Inflammatory macrophage treated with lipopolysaccharide for 1 hour (primary cell): ENCODE measurements around the gene KLHL5.

Experiments used
- DNase-seq, 2 donors: peaks; one replicate each; pipeline ENCODE4 v3.0.0-alpha.2; 2020 to 2022

Gene KLHL5

DNA sequence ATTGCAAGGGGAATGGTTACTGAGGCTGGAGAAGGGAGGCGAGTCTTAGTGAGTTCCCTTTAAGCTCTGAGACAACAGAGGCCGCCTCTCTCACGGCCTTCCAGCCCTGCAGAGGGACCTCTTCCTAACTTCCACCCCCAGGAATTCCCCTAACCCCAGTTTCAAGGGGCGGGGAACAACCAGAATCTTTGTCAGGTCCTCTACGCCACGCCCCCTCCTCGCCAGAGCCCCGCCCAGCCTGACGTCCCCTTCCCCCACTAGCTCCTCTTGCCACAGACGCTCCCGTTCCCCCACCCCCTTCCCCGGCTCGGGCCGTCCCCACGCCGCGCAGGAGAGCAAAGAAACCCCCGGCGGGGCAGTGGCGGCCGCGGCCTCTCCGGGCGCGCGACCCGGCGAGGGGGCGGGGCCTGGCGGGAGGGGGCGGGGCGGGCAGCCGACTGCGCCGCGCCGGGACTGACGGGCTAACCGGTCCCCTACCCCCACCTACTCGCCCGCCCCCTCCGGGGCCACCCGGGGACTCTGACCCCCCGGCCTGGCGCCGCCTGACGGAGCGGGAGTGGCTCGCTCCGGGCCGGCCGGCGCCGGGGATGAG lies 17.6 kb upstream of the KLHL5 start:
- peak; percentile 98 for DNase-seq

DNA sequence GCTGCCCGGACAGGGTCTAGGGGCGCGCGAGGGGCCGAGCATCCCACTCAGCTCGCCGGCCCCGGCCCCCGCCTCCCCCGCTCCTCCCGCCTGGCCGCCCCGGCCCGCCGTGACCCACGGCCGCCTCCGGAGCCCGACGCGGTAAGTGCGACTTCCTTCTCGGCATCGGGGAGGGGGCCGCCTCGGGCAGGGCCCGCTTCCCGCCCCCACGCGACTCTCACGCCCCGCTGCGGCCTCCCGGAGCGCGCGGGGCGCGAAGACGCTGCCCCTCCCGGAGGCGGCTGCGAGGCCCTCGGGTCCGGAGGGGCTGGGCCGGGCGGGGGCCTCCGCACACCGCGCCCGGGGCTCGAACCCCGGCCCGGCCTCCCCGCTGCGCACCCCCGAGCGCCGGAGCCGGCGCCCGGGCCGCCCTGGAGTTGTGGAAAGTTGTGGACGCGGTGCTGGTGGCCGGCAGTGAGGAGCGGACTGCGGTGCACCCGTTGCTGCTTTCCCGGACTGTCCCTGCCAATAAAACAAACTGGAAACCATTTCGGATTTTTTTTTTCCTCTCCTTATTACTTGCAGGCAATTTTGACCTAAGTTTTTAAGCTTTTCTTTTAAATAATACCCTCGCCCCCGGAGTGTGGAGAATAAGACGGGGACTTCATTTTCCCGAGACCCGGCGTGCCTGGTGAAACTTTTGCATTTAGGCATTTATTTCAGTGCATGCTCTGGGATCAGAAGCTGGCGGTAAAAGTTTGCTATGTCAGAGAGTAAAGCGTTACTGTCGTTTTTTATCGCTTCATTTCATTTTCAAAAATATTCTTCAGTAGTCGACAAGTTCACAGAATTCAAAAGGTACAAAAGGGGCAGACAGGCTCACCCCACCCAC lies 16.8 kb upstream of the KLHL5 start:
- DNase-seq = peak; percentile 31 to 55

DNA sequence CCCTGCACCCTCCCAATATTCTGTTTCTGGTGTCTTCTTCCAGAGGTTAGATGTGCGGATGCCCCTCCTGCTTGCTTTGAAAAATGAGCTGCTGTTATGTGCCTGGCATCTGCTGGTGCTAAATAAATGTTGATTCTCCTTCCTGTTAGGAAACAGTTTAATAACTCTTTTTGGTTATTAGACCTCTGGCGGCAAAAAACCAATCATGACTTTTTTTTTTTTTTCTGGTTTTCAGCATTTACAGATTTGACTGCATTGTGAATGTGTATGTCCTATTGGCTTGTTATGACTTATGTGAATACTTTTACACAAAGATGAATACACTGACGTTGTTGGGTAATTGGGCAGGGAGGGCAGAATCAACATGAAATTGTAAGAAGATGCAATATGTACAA lies 16.2 kb upstream of the KLHL5 start:
- DNase-seq = peak; percentile 30 to 32

DNA sequence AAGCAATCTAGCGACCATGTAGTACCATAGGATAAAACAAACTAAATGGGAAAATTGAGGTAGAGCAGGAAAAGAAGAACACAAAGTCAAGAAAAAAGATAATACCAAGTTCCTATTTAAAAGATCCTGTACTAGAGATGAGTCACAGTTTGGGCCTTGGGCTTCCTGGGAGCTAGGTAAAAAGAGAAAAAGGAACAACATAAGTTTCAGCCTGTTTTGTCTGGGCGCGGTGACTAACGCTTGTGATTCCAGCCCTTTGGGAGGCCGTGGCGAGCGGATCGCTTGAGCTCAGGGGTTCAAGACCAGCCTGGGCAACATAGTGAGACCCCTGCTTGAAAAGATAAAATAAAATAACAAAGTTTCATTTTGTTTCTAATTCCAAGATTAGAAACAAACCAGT lies 15.8 kb upstream of the KLHL5 start:
- peak; percentile 67 to 79 for DNase-seq

DNA sequence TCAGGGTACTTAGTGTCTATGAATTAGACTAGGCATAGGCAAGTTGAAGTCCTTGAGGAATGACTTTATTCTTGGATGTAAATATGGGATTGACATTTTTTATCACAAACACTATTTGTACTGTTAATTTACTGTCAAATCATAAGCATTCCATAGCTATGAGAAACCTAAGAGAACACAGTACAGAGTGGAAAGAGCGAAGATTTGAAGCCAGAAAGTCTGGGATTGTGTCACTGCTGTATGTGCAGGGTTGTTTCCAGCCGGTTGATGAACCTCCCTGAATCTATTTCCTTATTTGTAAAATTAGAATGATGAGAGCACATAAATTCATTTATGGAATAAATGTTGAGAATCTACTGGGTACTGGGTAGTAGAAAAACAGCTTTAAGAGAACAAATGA lies 14.4 kb upstream of the KLHL5 start:
- DNase-seq = no peak

DNA sequence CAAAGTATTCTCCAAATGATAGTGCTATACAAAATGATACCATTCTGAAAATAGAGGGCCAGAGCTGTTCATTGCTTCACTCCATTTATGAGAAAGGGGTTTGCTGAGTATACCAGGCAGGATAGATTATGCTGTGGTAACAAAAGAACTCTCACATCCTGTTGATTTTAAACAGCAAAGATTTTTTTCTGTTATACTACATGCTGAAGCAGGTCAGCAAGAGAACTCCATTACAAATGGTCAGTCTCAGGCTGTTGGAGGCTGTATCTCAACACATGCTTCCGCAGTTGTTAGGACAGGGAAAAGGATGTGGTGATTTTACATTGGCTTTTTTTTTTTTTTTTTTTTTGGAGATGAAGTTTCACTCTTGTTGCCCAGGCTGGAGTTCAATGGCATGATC lies 13.7 kb upstream of the KLHL5 start:
- DNase-seq = no peak

DNA sequence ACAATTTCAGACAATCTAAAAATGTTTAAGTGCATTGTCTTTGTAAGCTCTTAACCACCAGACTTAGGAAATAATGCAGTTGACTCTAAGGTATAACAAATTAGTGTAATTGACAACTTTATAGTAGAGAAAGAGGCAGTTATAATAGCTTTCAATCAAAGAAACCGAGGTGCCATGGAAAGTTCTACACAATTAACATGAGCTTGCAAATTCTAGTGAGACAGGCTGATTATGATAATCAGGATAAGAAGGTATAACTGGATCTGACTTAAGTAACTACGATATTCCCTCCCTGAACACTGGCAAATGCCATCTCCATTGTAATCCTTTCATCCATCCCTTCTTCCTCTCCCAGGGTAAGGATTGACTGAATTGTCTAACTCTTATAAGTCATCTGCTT lies 11.4 kb upstream of the KLHL5 start:
- no peak for DNase-seq

DNA sequence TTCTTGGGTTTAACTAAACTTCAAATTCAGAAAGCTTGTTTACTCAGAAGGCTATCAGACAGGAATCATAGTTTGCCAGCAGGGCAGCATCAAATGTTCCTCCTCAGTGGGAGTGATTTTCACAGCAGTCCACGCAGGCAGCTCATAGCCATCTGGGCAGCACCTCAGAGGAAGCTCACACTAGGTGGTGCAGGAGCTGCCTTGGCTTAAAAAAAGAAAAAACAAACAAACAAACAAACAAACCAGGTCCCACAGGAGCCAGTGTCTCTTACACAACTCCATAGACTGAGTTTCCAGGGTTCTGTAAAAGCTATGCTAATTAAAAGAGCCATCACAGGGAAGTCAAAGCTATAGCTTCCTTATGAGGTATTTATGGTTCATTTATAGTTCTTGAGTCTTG lies 10.5 kb upstream of the KLHL5 start:
- DNase-seq = no peak

DNA sequence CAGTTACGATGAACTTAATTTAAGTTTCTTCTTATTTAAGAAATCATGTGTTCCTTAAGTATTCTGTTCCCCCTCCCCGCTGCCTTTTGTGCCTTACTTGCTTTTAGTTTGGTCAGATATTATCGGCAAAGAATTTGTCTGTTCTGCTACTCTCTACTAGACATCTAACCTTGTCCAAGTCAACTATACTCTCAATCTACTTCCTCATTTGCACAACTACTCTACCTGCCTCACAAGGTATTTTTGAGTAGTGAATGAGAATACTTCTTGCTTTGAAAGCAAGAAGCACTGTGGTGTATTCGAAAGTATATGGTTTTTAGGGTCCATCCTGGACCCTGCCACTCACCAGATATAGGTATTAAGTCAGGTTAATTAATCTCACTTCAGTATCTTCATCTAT lies 8.0 kb upstream of the KLHL5 start:
- no peak for DNase-seq

DNA sequence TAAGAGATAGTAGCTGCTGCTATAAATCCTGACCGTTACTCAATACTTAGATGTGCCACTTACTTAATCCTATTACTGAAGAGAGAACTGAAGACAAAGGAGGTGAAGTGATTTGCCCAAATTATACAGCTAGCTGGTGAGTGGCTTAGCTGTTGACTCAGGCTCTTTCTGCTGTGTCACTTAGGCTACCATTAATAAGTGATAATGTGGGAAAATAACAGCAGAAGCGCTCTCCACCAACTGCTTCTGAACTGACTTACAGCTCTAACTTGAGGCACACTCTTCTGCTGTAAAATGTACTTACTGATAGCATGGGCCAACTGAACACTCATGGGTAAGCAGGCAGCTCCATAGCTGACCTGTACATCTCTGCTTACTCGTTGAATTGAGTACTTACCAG lies 7.5 kb upstream of the KLHL5 start:
- no peak for DNase-seq

DNA sequence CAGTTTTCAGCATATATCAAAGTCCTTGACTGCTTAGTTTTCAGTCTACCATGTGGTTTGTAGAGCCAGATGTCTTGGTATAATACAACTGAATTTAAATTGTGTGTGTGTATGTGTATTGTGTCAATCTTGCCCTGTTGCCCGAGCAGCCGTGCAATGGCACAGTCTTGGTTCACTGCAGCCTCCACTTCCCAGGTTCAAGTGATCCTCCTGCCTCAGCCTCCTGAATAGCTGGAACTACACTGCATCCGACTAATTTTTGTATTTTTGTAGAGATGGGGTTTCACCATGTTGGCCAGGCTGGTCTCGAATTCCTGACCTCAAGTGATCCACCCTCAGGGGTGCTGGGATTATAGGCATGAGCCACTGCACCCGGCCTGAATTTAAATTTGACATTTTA lies 6.0 kb upstream of the KLHL5 start:
- no peak for DNase-seq

DNA sequence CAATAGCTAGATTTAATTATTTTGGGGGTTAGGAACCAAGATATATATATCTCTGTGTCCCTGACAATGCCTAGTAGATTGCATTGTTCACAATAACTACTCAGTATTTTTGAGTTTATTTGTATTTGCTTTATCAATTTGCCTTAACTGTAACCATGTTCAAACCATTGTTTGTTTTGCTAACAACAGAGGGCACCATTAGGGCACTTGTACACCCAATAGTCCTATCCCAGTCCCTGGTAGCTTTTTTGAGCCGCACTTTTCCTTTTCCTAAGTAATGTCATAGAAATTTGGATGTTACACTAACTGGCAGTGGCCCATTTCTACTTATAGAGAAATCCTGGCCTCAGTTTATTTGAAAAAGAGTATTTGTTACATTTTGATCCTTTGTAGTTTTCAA lies 575 bp upstream of the KLHL5 start:
- no peak for DNase-seq

DNA sequence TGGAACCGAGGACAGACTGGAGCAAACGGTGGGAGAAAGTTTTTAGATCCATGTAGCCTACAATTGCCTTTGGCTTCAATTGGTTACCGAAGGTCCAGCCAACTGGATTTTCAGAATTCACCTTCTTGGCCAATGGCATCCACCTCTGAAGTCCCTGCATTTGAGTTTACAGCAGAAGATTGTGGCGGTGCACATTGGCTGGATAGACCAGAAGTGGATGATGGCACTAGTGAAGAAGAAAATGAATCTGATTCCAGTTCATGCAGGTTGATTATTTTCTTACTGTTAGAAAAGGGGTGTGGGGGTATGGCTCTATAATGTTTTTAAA lies 702 bp downstream of the KLHL5 start:
- no peak for DNase-seq

DNA sequence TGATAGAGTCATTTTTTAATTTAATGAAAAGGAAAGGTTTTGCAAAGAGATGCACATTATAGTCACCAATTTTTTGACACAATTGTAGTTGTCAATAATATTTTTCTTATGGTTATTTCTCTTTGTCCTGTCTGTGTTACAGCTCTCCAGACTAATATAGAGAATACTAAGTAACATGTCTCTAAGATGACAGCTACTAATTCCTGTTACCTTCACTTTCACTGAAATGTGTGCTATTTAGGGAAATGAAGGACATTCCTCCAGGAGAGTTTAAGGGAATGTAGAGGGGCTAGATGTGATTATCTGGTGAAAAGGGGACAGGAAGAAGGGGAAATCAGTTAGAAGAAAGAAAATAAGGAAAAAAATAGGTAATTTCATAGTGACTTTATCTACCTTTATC lies 1.4 kb downstream of the KLHL5 start:
- DNase-seq = no peak

DNA sequence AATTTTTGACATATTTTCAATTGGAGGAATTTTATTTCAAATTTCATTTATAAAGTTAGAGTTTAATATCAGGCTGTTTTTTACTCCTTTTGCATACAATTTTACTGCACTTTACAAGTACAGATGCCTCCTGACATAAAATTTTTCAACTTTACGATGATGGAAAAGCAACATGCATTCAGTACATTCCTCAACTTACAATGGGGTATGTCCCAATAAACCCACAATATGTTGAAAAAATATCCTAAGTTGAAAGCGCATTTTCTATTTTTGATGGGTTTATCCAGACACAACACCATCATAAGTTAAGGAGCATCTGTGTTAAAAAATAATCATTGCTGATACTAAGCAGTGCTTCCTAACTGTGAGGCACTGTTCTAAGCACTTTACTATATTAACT lies 4.3 kb downstream of the KLHL5 start:
- DNase-seq = no peak

DNA sequence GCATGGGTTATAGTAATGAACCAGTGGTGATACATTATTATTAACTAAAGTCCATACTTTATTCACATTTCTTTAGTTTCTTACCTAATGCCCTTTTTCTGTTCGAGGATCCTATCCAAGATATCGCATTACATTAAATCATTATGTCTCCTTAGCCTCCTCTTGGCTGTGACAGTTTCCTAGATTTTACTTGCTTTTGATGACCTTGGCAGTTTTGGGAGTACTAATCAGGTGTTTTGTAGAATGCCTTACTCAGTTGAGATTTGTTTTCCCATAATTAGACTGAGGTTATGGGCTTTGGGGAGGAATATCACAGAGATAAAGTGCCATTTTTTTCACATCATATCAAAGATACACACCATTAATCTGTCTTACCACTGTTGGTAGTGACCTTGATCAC lies 5.0 kb downstream of the KLHL5 start:
- DNase-seq = no peak

DNA sequence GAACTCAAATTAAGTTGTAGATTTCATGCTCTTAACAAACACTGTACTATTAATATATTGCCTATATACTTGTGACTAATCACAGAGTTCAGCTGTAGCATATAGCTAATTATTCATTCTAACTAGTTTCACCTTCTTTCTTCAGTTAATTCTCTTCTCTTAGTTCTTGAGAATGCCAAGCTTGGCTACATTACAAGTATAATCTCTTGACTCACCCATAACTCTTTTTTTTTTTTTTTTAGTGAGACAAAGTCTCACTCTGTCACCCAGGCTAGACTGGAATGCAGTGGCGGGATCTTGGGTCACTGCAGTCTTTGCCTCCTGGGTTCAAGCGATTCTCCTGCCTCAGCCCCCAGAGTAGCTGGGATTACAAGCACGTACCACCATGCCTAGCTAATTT lies 5.4 kb downstream of the KLHL5 start:
- DNase-seq = no peak

DNA sequence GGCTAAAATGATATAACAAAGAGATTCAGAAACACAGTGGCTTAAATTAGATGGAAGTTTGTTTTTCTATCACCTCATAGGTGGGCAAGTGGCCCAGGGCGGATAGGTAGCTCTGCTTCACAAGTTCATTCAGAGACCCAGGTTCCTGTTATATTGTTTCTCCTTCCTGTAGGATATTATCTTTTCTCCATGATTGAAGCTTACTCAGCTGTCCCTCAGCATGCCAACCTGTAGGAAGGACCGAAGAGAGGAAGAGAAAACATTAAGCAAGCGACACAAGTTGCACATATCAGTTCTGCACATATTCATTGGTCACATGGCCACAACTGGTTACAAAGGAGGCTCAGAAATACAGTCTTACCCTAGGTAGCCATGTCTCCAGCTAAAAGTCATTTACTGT lies 6.9 kb downstream of the KLHL5 start:
- DNase-seq = peak; percentile 27 to 37

DNA sequence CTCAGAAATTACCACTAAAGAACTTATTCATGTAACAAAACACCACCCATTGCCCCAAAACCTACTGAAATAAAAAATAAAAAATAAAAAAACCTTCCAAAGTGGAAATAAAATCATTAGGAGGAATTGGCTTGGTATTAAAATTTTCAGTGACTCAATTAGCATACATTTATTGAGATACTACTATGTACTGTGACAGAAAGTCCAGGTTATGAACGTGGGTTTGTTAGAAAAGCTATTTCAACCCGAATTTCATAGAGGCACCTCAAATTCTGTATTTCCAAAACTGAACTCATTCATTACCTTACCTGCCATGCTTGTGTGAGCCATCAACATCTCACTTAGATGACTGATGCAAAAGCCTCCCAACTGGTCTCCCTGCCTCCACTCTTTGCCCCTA lies 16.8 kb downstream of the KLHL5 start:
- no peak for DNase-seq

DNA sequence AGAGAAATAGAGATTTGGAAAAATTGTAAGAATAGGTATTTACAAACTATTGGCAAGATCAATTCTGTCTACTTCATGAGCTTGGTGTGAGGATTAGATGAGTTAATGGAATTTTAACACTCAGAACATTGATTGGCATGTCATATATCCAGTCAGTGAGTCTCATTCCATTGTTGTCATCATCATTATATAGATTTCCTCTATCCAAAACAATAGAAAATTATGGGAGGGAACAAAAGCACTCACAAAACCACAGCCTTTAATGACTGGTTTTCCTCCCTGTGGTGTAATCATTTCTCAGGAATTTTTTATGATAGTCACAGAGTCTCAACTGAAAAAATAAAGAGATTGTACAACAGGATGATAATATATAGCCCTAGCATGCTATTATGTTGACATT lies 21.1 kb downstream of the KLHL5 start:
- DNase-seq = no peak

DNA sequence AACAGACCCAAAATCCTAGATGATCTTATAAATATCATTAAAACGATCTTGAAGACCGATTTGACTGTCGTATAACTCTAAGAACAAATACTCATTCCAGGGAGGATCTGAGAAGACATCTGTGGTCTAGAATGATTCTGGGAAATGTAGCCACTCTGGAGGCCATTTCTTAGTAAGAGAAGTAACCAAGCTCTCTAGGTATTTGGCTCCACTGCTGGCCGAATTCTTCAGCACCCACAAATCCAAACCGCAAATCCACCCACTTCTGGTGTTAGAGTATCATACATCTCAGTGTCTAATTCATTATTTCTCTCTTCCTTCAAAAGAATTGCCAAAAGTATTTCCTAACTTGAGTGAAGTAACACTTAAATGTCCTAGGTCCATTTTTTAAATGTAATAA lies 23.9 kb downstream of the KLHL5 start:
- DNase-seq = no peak

DNA sequence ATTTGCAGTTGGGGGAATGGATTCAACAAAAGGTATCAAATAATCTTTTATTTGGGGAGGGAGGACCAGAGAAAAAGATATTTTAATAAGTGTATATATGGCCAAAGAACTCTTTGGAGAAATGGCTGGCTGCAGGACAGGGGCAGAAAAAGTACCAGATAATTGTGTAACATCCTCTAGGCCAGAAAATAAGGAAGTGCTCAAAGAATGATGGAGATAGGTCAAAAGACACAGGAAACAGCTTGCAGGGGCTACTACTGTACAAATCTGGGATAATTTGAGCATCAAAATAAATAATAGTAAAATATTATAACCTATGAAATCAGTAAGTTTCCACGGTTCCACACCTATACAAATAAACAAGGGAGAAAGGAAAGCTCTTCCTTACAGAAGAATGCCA lies 34.8 kb downstream of the KLHL5 start:
- DNase-seq = peak; percentile 39 to 44

DNA sequence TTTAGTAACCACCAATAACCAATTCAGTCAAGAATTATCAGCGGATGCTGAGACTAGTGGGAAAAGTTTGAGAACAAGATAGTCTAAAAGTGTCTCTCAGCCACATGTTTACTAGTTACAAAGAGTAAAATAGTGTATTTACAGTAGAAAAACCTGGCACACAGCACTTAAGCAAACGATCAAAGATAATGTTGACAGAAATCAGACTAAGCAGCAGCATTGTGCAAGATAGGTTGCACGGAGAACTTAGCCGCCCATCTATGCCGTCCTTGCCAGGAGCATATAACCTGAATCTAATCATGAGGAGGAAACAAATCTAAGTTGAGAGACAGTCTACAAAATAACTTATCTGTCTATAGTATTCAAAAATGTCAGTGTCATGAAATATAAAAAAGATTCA lies 35.3 kb downstream of the KLHL5 start:
- no peak for DNase-seq

DNA sequence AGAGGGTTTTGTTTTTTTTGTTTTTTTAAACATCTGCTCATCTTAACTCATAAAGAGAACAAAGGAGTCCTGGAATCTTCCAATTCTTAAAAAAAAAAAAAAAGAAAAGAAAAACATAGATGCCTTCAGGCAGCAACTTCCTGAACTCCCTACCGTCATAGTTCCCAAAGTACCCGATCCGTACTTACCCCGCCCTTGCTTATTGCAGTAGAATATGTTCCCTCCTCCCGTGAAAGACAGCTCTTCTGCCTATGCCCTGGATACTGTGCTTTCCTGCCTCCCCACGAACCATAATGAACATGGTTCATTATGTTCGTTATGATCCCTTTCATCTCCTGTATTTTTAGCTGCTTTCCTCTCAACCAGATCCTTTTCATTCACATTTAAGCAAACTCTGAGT lies 40.3 kb downstream of the KLHL5 start:
- no peak for DNase-seq

DNA sequence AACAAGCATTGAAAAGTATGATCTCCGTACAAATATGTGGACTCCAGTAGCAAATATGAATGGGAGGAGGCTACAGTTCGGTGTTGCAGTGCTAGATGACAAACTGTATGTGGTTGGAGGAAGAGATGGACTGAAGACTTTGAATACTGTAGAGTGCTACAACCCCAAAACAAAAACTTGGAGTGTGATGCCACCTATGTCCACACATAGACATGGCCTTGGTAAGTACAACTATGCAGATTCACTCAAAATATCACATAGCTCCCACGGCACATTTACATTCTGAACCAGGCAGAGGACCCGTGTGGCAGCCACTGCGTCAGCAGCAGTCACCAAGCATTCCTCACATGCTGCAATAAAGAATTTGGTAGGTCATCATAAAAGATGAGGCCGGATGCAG lies 41.3 kb downstream of the KLHL5 start:
- no peak for DNase-seq
